ENCODE results near the gene PLAAT3. TPM values are rescaled to one million over a fixed set of nuclear protein-coding genes. Genes with fewer than 3 reads are reported as not detected.
"Not testable (repeated sequence)": the region's sequence is repeated elsewhere in the genome, so short reads cannot be mapped to it uniquely, and the experiment has no call there.

Gene PLAAT3
- total RNA-seq, 1 experiment from 2014 or later: 3.6 TPM

DNA sequence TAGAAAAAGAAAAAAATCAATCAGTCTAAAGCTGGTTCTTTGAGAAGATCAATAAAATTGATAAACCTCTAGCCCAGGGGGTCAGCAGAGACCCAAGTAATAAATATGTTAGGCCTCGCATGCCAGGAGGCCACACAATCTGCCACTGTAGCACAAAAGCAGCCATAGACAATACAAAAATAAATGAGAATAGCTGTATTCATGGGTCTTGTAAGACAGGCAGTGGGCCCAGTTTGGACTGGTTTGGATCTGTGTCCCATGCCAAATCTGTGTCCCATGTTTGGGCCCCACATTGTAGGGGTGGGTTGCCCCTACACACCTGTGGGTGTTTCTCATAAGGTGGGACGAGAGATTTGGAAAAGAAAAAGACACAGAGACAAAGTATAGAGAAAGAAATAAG is 84.2 kb downstream of the PLAAT3 start:
- no peaks in the 10 kb centered on the region for H3K9me3 Mint-ChIP-seq (ENCODE audit: unreplicated experiment)
- no peaks in the 10 kb centered on the region for H3K36me3 Mint-ChIP-seq (ENCODE audit: insufficient read depth, unreplicated experiment)
- POLR2A ChIA-PET: no interaction called here
- no peak for DNase-seq (ENCODE audit: unreplicated experiment)
- H3K27me3 Mint-ChIP-seq (ENCODE audit: insufficient read depth, unreplicated experiment): no peaks in the 10 kb centered on the region
- H3K4me3 Mint-ChIP-seq (ENCODE audit: unreplicated experiment): no peak overlapping the region
- CTCF ChIA-PET: interaction anchor here (0.6 to 0.8 kb wide), 2 partner anchors 61 to 106 kb away, joined by 3 read pairs; no protein-coding TSS in a partner anchor
- intact Hi-C loops (cut with micrococcal nuclease): no loop called here
- no TSS peak for BruUV-seq (replicated peaks)
- no peak overlapping the region for H3K27ac Mint-ChIP-seq (ENCODE audit: low read depth, unreplicated experiment)
- peaks cover 14% of the 10 kb centered on the region for H3K4me1 Mint-ChIP-seq (ENCODE audit: insufficient read depth, unreplicated experiment)
- TF ChIP-seq, protein P1, sequence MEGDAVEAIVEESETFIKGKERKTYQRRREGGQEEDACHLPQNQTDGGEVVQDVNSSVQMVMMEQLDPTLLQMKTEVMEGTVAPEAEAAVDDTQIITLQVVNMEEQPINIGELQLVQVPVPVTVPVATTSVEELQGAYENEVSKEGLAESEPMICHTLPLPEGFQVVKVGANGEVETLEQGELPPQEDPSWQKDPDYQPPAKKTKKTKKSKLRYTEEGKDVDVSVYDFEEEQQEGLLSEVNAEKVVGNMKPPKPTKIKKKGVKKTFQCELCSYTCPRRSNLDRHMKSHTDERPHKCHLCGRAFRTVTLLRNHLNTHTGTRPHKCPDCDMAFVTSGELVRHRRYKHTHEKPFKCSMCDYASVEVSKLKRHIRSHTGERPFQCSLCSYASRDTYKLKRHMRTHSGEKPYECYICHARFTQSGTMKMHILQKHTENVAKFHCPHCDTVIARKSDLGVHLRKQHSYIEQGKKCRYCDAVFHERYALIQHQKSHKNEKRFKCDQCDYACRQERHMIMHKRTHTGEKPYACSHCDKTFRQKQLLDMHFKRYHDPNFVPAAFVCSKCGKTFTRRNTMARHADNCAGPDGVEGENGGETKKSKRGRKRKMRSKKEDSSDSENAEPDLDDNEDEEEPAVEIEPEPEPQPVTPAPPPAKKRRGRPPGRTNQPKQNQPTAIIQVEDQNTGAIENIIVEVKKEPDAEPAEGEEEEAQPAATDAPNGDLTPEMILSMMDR (IDR thresholded peaks at IDR 0.05; ENCODE audit: unreplicated experiment): no peak

DNA sequence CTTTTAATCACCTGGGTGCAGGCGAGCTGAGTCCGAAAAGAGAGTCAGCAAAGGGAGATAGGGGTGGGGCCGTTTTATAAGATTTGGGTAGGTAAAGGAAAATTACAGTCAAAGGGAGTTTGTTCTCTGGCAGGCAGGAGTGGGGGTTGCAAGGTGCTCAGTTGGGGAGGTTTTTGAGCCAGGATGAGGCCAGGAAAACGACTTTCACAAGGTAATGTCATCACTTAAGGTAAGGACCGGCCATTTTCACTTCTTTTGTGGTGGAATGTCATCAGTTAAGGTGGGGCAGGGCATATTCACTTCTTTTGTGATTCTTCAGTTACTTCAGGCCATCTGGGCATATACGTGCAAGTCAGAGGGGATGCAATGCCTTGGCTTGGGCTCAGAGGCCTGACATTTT is 84.9 kb downstream of the PLAAT3 start:
- CTCF ChIA-PET: interaction anchor here (0.6 to 0.8 kb wide), 2 partner anchors 61 to 107 kb away, joined by 3 read pairs; no protein-coding TSS in a partner anchor
- POLR2A ChIA-PET; H3K27ac Mint-ChIP-seq (ENCODE audit: low read depth, unreplicated experiment); DNase-seq (ENCODE audit: unreplicated experiment); BruUV-seq (replicated peaks); H3K4me3 Mint-ChIP-seq (ENCODE audit: unreplicated experiment); H3K27me3 Mint-ChIP-seq (ENCODE audit: insufficient read depth, unreplicated experiment); H3K9me3 Mint-ChIP-seq (ENCODE audit: unreplicated experiment); H3K36me3 Mint-ChIP-seq (ENCODE audit: insufficient read depth, unreplicated experiment); intact Hi-C loops (cut with micrococcal nuclease): not testable (repeated sequence)
- H3K4me1 Mint-ChIP-seq (ENCODE audit: insufficient read depth, unreplicated experiment): peaks cover 14% of the 10 kb centered on the region

DNA sequence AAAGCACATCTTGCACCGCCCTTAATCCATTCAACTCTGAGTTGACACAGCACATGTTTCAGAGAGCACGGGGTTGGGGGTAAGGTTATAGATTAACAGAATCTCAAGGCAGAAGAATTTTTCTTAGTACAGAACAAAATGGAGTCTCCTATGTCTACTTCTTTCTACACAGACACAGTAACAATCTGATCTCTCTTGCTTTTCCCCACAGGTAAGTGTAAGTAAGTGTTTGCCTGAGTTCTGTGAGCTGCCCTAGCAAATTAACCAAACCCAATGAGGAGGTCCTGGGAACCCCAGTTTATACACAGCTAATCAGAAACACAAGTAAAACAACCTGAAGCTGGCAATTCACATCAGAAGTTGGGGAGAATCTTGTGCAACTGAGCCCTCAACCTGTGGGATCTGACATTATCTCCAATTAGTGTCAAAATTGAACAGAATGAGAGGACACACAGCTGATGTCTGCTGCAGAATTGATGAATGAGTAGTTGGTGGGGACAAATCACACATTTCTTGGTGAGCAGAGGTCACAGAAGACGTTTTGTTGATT is 85.4 kb downstream of the PLAAT3 start:
- H3K27ac Mint-ChIP-seq (ENCODE audit: low read depth, unreplicated experiment); H3K9me3 Mint-ChIP-seq (ENCODE audit: unreplicated experiment); POLR2A ChIA-PET; H3K36me3 Mint-ChIP-seq (ENCODE audit: insufficient read depth, unreplicated experiment); CTCF ChIA-PET; BruUV-seq (replicated peaks); intact Hi-C loops (cut with micrococcal nuclease); DNase-seq (ENCODE audit: unreplicated experiment); H3K27me3 Mint-ChIP-seq (ENCODE audit: insufficient read depth, unreplicated experiment); H3K4me3 Mint-ChIP-seq (ENCODE audit: unreplicated experiment): not testable (repeated sequence)
- peaks cover 14% of the 10 kb centered on the region for H3K4me1 Mint-ChIP-seq (ENCODE audit: insufficient read depth, unreplicated experiment)

DNA sequence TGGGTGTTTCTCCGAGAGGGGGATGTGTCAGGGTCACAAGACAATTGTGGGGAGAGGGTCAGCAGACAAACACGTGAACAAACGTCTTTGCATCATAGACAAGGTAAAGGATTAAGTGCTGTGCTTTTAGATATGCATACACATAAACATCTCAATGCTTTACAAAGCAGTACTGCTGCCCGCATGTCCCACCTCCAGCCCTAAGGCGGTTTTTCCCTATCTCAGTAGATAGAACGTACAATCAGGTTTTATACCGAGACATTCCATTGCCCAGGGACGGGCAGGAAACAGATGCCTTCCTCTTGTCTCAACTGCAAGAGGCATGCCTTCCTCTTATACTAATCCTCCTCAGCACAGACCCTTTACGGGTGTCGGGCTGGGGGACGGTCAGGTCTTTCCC is 86.1 kb downstream of the PLAAT3 start:
- peaks cover 14% of the 10 kb centered on the region for H3K4me1 Mint-ChIP-seq (ENCODE audit: insufficient read depth, unreplicated experiment)
- peaks cover 12% of the 10 kb centered on the region for H3K9me3 Mint-ChIP-seq (ENCODE audit: unreplicated experiment)
- H3K27me3 Mint-ChIP-seq (ENCODE audit: insufficient read depth, unreplicated experiment); BruUV-seq (replicated peaks); intact Hi-C loops (cut with micrococcal nuclease); H3K27ac Mint-ChIP-seq (ENCODE audit: low read depth, unreplicated experiment); H3K36me3 Mint-ChIP-seq (ENCODE audit: insufficient read depth, unreplicated experiment); POLR2A ChIA-PET; CTCF ChIA-PET; DNase-seq (ENCODE audit: unreplicated experiment); H3K4me3 Mint-ChIP-seq (ENCODE audit: unreplicated experiment): not testable (repeated sequence)

DNA sequence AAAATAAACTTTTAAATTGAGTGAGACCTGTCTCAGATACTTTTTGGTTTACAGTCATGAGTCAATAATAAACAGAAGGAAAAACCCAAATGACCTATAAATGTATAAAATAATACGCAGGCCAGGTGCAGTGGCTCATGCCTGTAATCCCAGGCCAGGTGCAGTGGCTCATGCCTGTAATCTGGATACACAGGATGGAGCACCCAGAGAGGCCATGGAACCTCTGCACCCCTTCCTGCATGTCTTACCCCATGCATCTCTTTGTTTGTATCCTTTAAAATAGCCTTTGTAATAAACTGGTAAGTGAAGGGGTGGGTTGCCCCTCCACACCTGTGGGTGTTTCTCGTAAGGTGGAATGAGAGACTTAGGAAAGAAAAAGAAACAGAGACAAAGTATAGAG is 86.6 kb downstream of the PLAAT3 start:
- H3K27me3 Mint-ChIP-seq (ENCODE audit: insufficient read depth, unreplicated experiment): no peaks in the 10 kb centered on the region
- TF ChIP-seq, protein P1 (IDR thresholded peaks at IDR 0.05; ENCODE audit: unreplicated experiment): no peak
- BruUV-seq (replicated peaks): no TSS peak
- peaks cover 14% of the 10 kb centered on the region for H3K9me3 Mint-ChIP-seq (ENCODE audit: unreplicated experiment)
- ChIA-PET CTCF (no interaction called here), POLR2A (no interaction called here)
- no peak for DNase-seq (ENCODE audit: unreplicated experiment)
- intact Hi-C loops (cut with micrococcal nuclease): no loop called here
- no peak overlapping the region for H3K27ac Mint-ChIP-seq (ENCODE audit: low read depth, unreplicated experiment)
- H3K4me3 Mint-ChIP-seq (ENCODE audit: unreplicated experiment): no peak overlapping the region
- peaks cover 14% of the 10 kb centered on the region for H3K4me1 Mint-ChIP-seq (ENCODE audit: insufficient read depth, unreplicated experiment)
- H3K36me3 Mint-ChIP-seq (ENCODE audit: insufficient read depth, unreplicated experiment): no peaks in the 10 kb centered on the region

Other genes starting within 250 kb of the PLAAT3 start
- not detected in 2 replicates for gene SLC22A9, start 244.6 kb downstream of the PLAAT3 start, total RNA-seq (2022)
- not detected in 2 replicates for gene PLAAT5, start 123.3 kb downstream of the PLAAT3 start, total RNA-seq (2022)
- not detected in 2 replicates for gene LGALS12, start 108.3 kb downstream of the PLAAT3 start, total RNA-seq (2022)
- 0.69 and 0.96 TPM in 2 replicates for gene PLAAT4, start 77.6 kb downstream of the PLAAT3 start, total RNA-seq (2022)
- 0.58 TPM in 1 of 2 replicates, not detected in the other for gene PLAAT2, start 51.1 kb downstream of the PLAAT3 start, total RNA-seq (2022)
- gene ATL3, start 56.9 kb upstream of the PLAAT3 start, total RNA-seq (2022): 74.0 and 77.1 TPM in 2 replicates
- gene RTN3, start 67.1 kb upstream of the PLAAT3 start, total RNA-seq (2022): 95.4 and 129 TPM in 2 replicates
- 2.6 and 5.2 TPM in 2 replicates for gene ZFTA, start 154.3 kb upstream of the PLAAT3 start, total RNA-seq (2022)
- gene SPINDOC, start 199.0 kb upstream of the PLAAT3 start, total RNA-seq (2022): 17.1 and 21.4 TPM in 2 replicates
- 36.9 and 39.8 TPM in 2 replicates for gene MARK2, start 224.7 kb upstream of the PLAAT3 start, total RNA-seq (2022)